Globus pallidus (tissue), 1 donor: Measurements from ENCODE around the gene C13orf46.

Source experiments
- DNase-seq: peaks from one replicate; pipeline ENCODE4 v3.0.0-alpha.2; 2015; ENCODE audit warnings: low spot score

Gene C13orf46

GRCh38 chr13:113938246-113938645 is 35.6 kb downstream of the C13orf46 start:
- DNase-seq = no peak

- no peak for DNase-seq
Measured at GRCh38 chr13:113937527-113938180, 36.2 kb downstream of the C13orf46 start.

- no peak for DNase-seq
Measured at GRCh38 chr13:113937073-113937472, 36.8 kb downstream of the C13orf46 start.

GRCh38 chr13:113936166-113936965 is 37.5 kb downstream of the C13orf46 start:
- DNase-seq = no peak

GRCh38 chr13:113935001-113935844 is 38.7 kb downstream of the C13orf46 start:
- no peak for DNase-seq

- DNase-seq = no peak
Measured at GRCh38 chr13:113934576-113934975, 39.3 kb downstream of the C13orf46 start.

GRCh38 chr13:113933901-113934300 is 40.0 kb downstream of the C13orf46 start:
- no peak for DNase-seq

GRCh38 chr13:113931841-113932459 is 41.9 kb downstream of the C13orf46 start:
- DNase-seq = no peak

GRCh38 chr13:113930671-113931637 is 42.9 kb downstream of the C13orf46 start:
- DNase-seq = no peak

- no peak for DNase-seq
Measured at GRCh38 chr13:113929628-113930615, 44.0 kb downstream of the C13orf46 start.

GRCh38 chr13:113928685-113929627 is 44.9 kb downstream of the C13orf46 start:
- peak; percentile 66 for DNase-seq

GRCh38 chr13:113927661-113928581 is 46.0 kb downstream of the C13orf46 start:
- DNase-seq = no peak

GRCh38 chr13:113926951-113927660 is 46.8 kb downstream of the C13orf46 start:
- no peak for DNase-seq

- DNase-seq = no peak
Measured at GRCh38 chr13:113926301-113926761, 47.5 kb downstream of the C13orf46 start.

GRCh38 chr13:113924184-113924901 is 49.5 kb downstream of the C13orf46 start:
- no peak for DNase-seq
